GM12878 (cell line): ENCODE results near the gene ARFRP1. TPM values are rescaled to one million over a fixed set of nuclear protein-coding genes. Genes with fewer than 3 reads are reported as not detected.

Experiments
- ATAC-seq: fragments of 200-7000 bp; cut with Tn5 transposase; 3 replicates; pipeline ENCODE4 v1.9.1; 2020; ENCODE audit warnings: mild to moderate bottlenecking, moderate library complexity
- BruUV-seq: library from RNA; stranded (reverse); fragments of 400-500 nt; replicated peaks from 2 replicates; lab custom pipeline; 2021; lab: Mats Ljungman, UMichigan
- CTCF ChIA-PET: fragments of 300-600 bp; sonication (Branson Sonifier 250); formaldehyde crosslinking; extraction: SDS; loops from one replicate; lab custom pipeline; 2021; ENCODE audit warnings: inconsistent platforms; lab: Yijun Ruan, JAX
- POLR2A ChIA-PET: fragments of 350-600 bp; formaldehyde crosslinking; extraction: SDS; loops from one replicate; lab custom pipeline; 2021; ENCODE audit warnings: inconsistent platforms; lab: Charles Lee
- RAD21 ChIA-PET: fragments of 300-600 bp; sonication (Branson Sonifier 250); formaldehyde crosslinking; loops from one replicate; lab custom pipeline; 2023; ENCODE audit warnings: antibody characterized with exemption; ENCODE audit not compliant: unreplicated experiment; lab: Charles Lee
- SMC1A ChIA-PET: fragments of 300-600 bp; sonication (Branson Sonifier 250); formaldehyde crosslinking; loops from one replicate; lab custom pipeline; 2023; ENCODE audit not compliant: unreplicated experiment, uncharacterized antibody; lab: Charles Lee
- DNase-seq: peaks from one replicate; pipeline ENCODE4 v3.0.0-alpha.2; 2011; ENCODE audit warnings: low read depth, low spot score
- FAIRE-seq: peaks from 3 replicates; lab custom pipeline; 2011; peaks lifted over from hg19 to GRCh38; lab: Jason Lieb, UNC
- H2AFZ ChIP-seq: 2 replicates; pipeline ENCODE4 v1.6.0; 2011; ENCODE audit warnings: low read depth, low read length, control low read depth; ENCODE audit not compliant: control insufficient read depth
- H3K27ac ChIP-seq: 2 replicates; pipeline ENCODE4 v1.5.1; 2011; ENCODE audit warnings: control low read depth; ENCODE audit not compliant: control insufficient read depth, insufficient read depth
- H3K27me3 ChIP-seq, 2 experiments: replicated peaks in 1 of 2; 2 replicates each; pipeline versions ENCODE4 v1.6.0 to v1.6.1; 2011; ENCODE audit warnings: low read length in 1 of 2; ENCODE audit not compliant: control insufficient read depth in 2 of 2, insufficient read depth in 2 of 2
- H3K36me3 ChIP-seq, 2 experiments: 2 replicates each; pipeline ENCODE4 v1.5.1; 2011; ENCODE audit warnings: low read length in 1 of 2; ENCODE audit not compliant: control insufficient read depth in 2 of 2, insufficient read depth in 2 of 2
- H3K4me1 ChIP-seq: 2 replicates; pipeline ENCODE4 v1.6.1; 2011; ENCODE audit warnings: mild to moderate bottlenecking, low read length, moderate library complexity, mixed read lengths; ENCODE audit not compliant: control insufficient read depth, insufficient read depth
- H3K4me2 ChIP-seq: 2 replicates; pipeline ENCODE4 v1.6.0; 2011; ENCODE audit warnings: control low read depth; ENCODE audit not compliant: control insufficient read depth, insufficient read depth
- H3K4me3 ChIP-seq: fragments of 200-600 bp; sonication (generic); 2 replicates; pipeline ENCODE4 v1.5.1; 2016
- H3K79me2 ChIP-seq: 2 replicates; pipeline ENCODE4 v1.6.0; 2011; ENCODE audit warnings: low read length; ENCODE audit not compliant: control insufficient read depth, insufficient read depth
- H3K9ac ChIP-seq: 2 replicates; pipeline ENCODE4 v1.8.0; 2011; ENCODE audit warnings: low read length, control low read depth, mixed read lengths; ENCODE audit not compliant: control insufficient read depth, insufficient read depth
- H3K9me3 ChIP-seq: replicated peaks from 3 replicates; pipeline ENCODE4 v1.5.1; 2011; ENCODE audit warnings: mild to moderate bottlenecking, low read length; ENCODE audit not compliant: control insufficient read depth, insufficient read depth
- H4K20me1 ChIP-seq: 2 replicates; pipeline ENCODE4 v1.6.0; 2011; ENCODE audit not compliant: control insufficient read depth, insufficient read depth
- BCL3 ChIP-seq: IDR thresholded peaks from 2 replicates; pipeline ENCODE4 v1.6.1; 2011; ENCODE audit warnings: borderline replicate concordance, low read depth, mild to moderate bottlenecking, moderate library complexity, low read length; ENCODE audit not compliant: insufficient read depth, poor library complexity, severe bottlenecking
- CBX3 ChIP-seq: fragments of 200-600 bp; sonication (generic); IDR thresholded peaks from 2 replicates; pipeline ENCODE4 v1.6.1; 2016; ENCODE audit warnings: low read depth, borderline replicate concordance
- CHD1 ChIP-seq: IDR thresholded peaks from 2 replicates; pipeline ENCODE4 v1.6.1; 2012; ENCODE audit warnings: low read depth, low read length, improper control_type of control experiment
- MTA2 ChIP-seq: fragments of 450-650 bp; IDR thresholded peaks from 2 replicates; pipeline ENCODE4 v1.6.1; 2016; ENCODE audit warnings: low read depth, mild to moderate bottlenecking, moderate library complexity
- POLR2A ChIP-seq: IDR thresholded peaks from 2 replicates; pipeline ENCODE4 v1.6.1; 2011; ENCODE audit warnings: low read depth, mild to moderate bottlenecking, low read length
- POU2F2 ChIP-seq: IDR thresholded peaks from 3 replicates; pipeline ENCODE4 v1.6.1; 2011; ENCODE audit warnings: low read depth, mild to moderate bottlenecking, low read length, borderline replicate concordance
- TCF12 ChIP-seq: IDR thresholded peaks from 2 replicates; pipeline ENCODE4 v1.6.1; 2011; ENCODE audit warnings: low read depth, mild to moderate bottlenecking, low read length
- WGBS: methylation state at CpG from one replicate; pipeline ENCODE4 v1.1.6; 2016; ENCODE audit warnings: low lambda C conversion rate; ENCODE audit not compliant: insufficient replicate concordance, insufficient coverage; ENCODE audit errors: missing lambda C conversion rate; 5-methylcytosine and 5-hydroxymethylcytosine counted together
- in situ Hi-C: fragments of 300-500 bp; cut with MboI; formaldehyde crosslinking; loops from 9 replicates; pipeline ENCODE4 v1.14.3; 2018; ENCODE audit warnings: mixed read lengths
- intact Hi-C: fragments of 100-400 bp; cut with micrococcal nuclease; formaldehyde crosslinking; loops from one replicate; pipeline ENCODE4 v1.14.2; 2022; ENCODE audit not compliant: unreplicated experiment
- polyA plus RNA-seq, 11 experiments: library from polyadenylated mRNA; depleted of rRNA in 4 of 11; unstranded in 6 of 11; stranded (reverse) in 5 of 11; fragments of >200 nt; fragmentation: Nextera tagmentation in 4 of 11; fragmentation: Illumina TruSeq in 1 of 11; extraction: Ambion mirVana in 4 of 11; extraction: Trizol in 1 of 11; gene quantifications; 1 replicate in 1 of 11; 2 replicates in 10 of 11; pipeline versions ENCODE4 v1.2.1 to v1.2.3, GENCODE V29; 2011 to 2016; ENCODE audit warnings: inconsistent platforms in 2 of 11, missing spikeins in 2 of 11, low read depth in 1 of 11
- total RNA-seq, 4 experiments: library from RNA; depleted of rRNA in 3 of 4; stranded (reverse); fragments of >200 nt in 3 of 4; fragmentation: Illumina TruSeq in 1 of 4; extraction: Trizol in 1 of 4; gene quantifications; 2 replicates each; pipeline versions ENCODE4 v1.2.1 to v1.2.3, GENCODE V29; 2013 to 2021
- TF ChIP-seq, protein P1 (sequence below): IDR thresholded peaks from 2 replicates; pipeline ENCODE4 v1.6.1; 2012; ENCODE audit warnings: low read length, inconsistent platforms
- TF ChIP-seq, protein P2 (sequence below): IDR thresholded peaks from 2 replicates; pipeline ENCODE4 v1.6.1; 2012; ENCODE audit warnings: improper control_type of control experiment, low read depth, low read length; ENCODE audit not compliant: insufficient replicate concordance

Gene ARFRP1
- total and polyA plus RNA-seq, 10 of the 15 experiments (the other 5 are each of a cell fraction or from before 2014, with no cell fraction given): 0.37 to 71.7 (median 34.6) TPM

DNA sequence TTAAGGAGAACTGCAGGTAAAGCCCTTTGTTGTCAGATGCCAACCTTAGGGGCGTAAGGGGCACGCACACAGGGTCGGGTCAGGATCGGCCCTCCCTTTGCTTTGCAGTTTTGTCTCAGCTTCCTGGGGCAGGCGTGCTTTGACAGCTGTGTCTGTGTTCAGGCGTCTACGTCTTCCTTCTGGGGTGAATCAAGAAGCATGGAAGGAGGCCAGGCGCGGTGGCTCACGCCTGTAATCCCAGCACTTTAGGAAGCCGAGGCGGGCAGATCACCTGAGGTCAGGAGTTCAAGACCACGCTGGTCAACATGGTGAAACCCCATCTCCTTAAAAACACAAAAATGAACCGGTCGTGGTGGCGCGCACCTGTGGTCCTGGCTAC lies 1.4 kb upstream of the ARFRP1 start:
- in situ Hi-C loops (loop anchor here (5.0 kb wide), 1 partner anchor 148 kb away; no protein-coding TSS in a partner anchor), intact Hi-C loops (no loop called here)
- 98% methylated on average over 17 of the region's 17 CpGs for WGBS
- ChIA-PET RAD21 (interaction anchor here (0.6 to 2.4 kb wide), 5 partner anchors 19 to 352 kb away, joined by 3 to 32 read pairs (median 7); partner anchors contain the start of genes LIME1, PTK6 and SLC2A4RG), CTCF (interaction anchor here (0.9 to 3.3 kb wide), 3 partner anchors 28 to 265 kb away, joined by 3 to 28 read pairs (median 4); partner anchors contain the start of gene LIME1), POLR2A (interaction anchor here (1.0 kb wide), 1 partner anchor 187 kb away, joined by 3 read pairs; no protein-coding TSS in a partner anchor), SMC1A (interaction anchor here (0.5 to 2.6 kb wide), 2 partner anchors 28 to 246 kb away, joined by 3 to 14 read pairs; partner anchors contain the start of gene LIME1)
- peak overlapping the region; percentile 89 for H3K4me3 ChIP-seq
- no peak for ATAC-seq
- FAIRE-seq: no peak
- H3K4me1 ChIP-seq: peaks cover 12% of the 10 kb centered on the region
- no peak for TF ChIP-seq TCF12
- TF ChIP-seq CHD1: no peak
- no peak for TF ChIP-seq CBX3
- no peak for TF ChIP-seq POLR2A
- TF ChIP-seq BCL3: no peak
- TF ChIP-seq, protein P1, sequence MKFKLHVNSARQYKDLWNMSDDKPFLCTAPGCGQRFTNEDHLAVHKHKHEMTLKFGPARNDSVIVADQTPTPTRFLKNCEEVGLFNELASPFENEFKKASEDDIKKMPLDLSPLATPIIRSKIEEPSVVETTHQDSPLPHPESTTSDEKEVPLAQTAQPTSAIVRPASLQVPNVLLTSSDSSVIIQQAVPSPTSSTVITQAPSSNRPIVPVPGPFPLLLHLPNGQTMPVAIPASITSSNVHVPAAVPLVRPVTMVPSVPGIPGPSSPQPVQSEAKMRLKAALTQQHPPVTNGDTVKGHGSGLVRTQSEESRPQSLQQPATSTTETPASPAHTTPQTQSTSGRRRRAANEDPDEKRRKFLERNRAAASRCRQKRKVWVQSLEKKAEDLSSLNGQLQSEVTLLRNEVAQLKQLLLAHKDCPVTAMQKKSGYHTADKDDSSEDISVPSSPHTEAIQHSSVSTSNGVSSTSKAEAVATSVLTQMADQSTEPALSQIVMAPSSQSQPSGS: no peak
- TF ChIP-seq, protein P2, sequence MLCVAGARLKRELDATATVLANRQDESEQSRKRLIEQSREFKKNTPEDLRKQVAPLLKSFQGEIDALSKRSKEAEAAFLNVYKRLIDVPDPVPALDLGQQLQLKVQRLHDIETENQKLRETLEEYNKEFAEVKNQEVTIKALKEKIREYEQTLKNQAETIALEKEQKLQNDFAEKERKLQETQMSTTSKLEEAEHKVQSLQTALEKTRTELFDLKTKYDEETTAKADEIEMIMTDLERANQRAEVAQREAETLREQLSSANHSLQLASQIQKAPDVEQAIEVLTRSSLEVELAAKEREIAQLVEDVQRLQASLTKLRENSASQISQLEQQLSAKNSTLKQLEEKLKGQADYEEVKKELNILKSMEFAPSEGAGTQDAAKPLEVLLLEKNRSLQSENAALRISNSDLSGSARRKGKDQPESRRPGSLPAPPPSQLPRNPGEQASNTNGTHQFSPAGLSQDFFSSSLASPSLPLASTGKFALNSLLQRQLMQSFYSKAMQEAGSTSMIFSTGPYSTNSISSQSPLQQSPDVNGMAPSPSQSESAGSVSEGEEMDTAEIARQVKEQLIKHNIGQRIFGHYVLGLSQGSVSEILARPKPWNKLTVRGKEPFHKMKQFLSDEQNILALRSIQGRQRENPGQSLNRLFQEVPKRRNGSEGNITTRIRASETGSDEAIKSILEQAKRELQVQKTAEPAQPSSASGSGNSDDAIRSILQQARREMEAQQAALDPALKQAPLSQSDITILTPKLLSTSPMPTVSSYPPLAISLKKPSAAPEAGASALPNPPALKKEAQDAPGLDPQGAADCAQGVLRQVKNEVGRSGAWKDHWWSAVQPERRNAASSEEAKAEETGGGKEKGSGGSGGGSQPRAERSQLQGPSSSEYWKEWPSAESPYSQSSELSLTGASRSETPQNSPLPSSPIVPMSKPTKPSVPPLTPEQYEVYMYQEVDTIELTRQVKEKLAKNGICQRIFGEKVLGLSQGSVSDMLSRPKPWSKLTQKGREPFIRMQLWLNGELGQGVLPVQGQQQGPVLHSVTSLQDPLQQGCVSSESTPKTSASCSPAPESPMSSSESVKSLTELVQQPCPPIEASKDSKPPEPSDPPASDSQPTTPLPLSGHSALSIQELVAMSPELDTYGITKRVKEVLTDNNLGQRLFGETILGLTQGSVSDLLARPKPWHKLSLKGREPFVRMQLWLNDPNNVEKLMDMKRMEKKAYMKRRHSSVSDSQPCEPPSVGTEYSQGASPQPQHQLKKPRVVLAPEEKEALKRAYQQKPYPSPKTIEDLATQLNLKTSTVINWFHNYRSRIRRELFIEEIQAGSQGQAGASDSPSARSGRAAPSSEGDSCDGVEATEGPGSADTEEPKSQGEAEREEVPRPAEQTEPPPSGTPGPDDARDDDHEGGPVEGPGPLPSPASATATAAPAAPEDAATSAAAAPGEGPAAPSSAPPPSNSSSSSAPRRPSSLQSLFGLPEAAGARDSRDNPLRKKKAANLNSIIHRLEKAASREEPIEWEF: no peak
- TF ChIP-seq MTA2: no peak
- TF ChIP-seq POU2F2: no peak
- no peaks in the 10 kb centered on the region for H4K20me1 ChIP-seq
- H3K79me2 ChIP-seq: peaks cover 50% of the 10 kb centered on the region
- DNase-seq: no peak
- peak overlapping the region; percentile 72 for H3K4me2 ChIP-seq
- no peaks in the 10 kb centered on the region for H3K27me3 ChIP-seq
- no peak overlapping the region for H3K9ac ChIP-seq
- no peak overlapping the region; the same call in 1 of the 2 replicates for H3K27ac ChIP-seq
- H2AFZ ChIP-seq: no peak overlapping the region
- H3K36me3 ChIP-seq: peaks cover 5 to 30% of the 10 kb centered on the region in 2 experiments
- no TSS peak for BruUV-seq
- H3K9me3 ChIP-seq: peaks cover 10% of the 10 kb centered on the region; the same call in 2 of the 3 replicates
